ENCODE results near the gene CYB5RL.

GRCh38 chr1:54219688-54220003, 19.8 kb upstream of the CYB5RL start:
- no peak for TF ChIP-seq CTCF (IDR thresholded peaks at IDR 0.05; ENCODE audit: low read depth, low read length)
- no peak for TF ChIP-seq EZH2phosphoT487 (IDR thresholded peaks at IDR 0.05; ENCODE audit: low read depth)

All from OCI-LY3 (cell line).